GM18517 (cell line): ENCODE results near the gene GRHL1.

ENCODE experiments used
- ATAC-seq: cut with Tn5 transposase; IDR thresholded peaks from one replicate; pipeline ENCODE4 v1.9.1; 2021; ENCODE audit warnings: mild to moderate bottlenecking, moderate library complexity; ENCODE audit not compliant: unreplicated experiment

The GRHL1 gene

DNA sequence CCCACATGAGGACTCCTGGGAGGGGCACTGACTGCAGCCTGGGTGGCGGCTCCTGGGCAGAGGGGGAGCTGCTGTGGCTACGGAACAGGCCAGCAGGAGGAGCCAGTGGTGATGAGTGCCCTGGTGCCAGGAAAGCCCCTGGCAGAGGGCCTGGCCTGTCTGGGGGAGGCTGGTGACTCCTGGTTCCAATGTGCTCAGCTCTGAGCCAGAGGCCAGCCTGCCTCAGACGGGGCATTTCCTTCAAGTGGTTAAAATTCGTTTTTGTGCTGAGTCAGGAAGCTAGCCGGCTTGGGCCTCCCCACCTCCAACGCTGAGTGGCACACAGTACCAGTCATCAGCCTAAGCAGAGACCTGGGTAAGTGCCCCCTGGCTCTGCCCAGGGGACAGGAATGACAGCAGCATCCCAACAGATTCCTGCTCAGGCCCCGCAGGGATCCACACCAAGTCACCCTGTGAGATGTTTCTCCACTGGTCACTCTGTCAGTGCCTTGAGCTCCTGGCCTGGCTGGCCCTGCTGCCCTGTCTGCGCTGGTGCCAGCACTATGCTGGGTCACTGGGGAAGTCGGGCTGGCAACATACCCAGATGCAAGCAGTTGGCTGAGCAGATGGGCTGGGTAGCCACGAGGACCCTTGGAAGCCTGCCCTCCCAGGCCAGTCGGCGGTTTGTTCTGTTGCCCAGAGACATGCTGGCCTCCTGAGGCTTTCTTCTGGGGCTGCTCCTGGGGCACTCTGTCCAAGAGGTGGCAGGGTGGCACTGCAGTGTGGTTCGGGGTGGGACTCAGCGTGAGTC, 84.8 kb downstream of the GRHL1 start:
- ATAC-seq: no peak

DNA sequence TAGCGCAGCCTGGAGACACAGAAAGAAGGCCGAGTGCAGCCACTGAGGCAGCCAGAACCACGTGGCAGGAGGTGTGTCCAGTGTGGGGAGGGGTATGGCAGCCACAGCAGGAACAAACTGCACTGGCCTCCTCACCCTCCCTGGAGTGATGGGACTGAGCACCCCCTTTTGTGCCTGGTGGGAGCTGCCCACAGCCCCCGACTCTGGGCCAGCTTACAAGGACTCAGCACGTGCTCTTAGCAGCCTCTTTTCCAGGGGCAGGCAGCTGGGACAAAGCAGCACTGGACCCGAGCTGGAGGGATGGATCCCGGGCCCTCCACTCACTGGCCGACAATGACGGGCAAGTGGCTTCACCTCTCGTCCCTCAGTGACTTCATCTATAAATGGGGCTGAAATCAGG, 86.6 kb downstream of the GRHL1 start:
- no peak for ATAC-seq

DNA sequence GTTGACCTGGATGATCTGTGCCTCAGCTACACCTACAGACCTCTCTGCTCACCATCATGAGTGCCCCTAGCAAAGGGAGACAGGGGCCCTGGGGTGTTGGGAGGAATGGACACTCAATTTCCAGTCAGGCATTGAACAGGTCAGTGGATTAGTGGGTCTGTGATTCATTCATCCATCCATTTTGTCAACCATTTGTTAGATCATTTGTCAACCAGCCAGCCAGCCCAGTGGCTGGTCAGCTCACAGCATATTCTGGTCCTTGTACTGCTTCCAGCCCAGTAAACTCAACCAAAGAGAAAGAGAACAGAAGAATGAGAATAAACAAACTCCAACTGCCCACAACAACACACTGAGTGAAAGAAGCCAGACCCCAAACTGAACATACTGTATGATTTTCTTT, 87.2 kb downstream of the GRHL1 start:
- ATAC-seq: no peak

DNA sequence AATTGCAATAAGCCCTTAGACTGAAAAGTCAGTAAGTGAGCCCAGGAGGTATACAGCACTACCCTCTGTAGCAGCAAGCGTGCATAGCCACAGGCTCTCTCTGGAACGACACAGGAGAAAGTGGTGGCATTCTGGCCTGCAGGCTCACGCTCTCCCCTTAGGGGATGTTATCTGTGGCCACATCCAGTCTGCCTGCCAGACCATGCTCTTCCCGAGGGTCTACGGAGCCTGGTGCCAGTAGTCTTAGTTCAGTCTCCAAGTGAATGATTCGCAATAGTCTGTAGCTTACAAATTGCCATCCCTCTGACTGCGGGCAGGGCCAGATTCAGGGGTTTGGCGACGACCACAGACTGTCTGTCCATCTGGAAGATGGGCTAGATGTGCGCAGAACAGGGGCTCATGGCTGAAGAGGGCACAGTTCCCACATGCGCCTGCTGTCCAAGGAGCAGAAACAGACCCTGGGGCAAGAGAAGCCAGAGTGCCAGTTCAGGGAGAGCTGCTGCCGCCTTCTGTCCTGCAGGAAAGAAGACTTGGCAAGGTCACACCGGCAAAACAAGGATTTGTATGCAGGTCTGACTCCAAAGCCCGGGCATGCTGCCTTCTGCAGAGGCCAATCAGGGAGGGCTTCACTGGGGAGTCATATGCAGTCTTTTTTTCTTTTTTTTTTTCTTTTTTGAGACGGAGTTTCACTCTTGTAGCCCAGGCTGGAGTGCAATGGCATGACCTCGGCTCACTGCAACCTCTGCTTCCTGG, 88.3 kb downstream of the GRHL1 start:
- no peak for ATAC-seq

DNA sequence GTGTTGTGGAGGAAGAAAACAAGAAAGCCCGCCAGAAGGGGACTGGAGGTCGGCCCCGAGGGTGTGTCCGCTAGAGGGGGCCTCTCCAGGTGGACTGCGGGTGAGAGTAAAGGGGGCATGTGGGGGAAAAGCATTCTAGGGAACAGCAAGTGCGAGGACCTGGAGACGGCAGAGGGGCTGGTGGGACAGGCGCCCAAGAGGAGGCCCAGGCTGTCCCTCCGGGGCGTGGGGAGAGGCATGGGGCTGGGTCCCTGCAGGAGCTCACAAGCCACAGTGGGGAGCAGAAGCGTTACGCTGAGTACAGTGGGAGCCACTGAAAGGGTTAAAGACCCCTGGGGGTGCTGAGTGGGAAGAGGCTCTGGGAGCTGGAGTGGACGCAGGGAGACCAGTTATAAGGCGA, 90.2 kb downstream of the GRHL1 start:
- no peak for ATAC-seq

DNA sequence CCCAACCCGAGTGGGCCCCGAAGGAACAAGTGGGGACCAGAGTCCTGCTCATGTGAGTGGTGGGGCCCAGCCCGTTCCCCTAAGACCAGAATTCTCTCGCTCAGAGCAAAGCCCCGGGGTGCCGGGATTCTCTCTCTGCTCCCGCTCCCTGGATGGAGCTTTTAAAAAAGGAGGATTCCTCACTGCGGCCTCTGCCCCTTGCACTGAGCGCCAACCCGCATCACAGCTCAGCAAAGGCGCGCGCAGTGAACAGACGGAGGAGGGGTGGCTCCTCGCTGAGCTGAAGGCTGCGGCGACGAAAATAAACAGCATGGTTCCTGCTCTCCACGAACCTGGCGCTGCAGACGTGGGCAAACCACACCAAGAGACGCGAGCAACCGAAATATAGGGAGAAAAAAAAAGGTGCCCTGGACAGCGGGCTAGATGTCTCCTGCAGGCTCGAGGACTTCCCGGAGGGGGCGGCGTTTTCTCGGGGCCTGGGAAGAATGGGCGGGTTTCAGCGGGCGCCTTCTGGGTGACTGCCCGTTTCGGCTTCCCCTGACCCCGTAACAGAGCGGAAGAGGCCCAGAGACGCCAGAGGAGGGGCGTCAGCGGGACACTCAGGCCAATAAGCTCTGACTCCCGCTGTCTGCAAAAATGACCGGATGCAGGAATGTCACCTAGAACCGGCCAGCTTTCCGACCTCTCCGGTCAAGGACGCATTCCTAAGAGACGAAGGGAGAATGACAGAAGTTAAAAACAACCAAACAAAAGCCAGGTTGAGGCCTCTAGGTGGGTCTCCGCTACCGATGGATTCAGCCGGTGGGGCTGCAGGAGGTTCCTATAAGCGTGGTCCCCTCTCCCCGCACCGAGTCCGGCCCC, 91.0 kb downstream of the GRHL1 start:
- ATAC-seq: no peak

DNA sequence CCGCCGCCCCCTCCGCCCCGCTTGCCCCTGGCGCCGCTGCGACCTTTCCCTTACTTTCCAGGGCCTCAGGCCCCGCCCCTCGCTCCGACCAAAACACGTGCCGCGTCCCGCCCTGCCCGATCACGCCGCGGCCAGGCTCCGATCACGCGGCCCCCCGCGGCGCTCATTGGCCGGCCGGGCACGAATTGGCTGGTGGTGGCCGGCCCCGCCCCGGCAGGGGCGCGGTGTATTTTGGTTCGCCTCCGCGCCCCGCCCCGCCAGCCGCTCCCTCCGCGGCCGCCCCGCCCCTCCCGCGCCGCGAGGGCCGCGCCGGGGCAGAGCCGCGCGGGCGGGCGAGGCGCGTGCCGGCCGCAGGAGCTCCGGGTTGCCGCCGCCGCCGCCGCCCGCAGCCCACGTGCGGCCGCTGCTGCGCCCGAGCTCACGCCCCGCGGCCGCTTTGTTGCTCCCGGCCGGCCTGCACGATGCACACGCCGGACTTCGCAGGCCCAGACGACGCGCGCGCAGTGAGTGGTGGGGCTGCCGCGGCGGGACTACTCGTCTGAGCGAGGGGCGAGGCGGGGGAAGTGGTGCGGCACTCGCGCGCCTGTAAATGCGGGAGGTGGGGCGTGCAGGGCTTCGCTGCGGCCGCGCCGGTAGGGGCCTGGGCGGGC, 91.9 kb downstream of the GRHL1 start, which contains the start of gene KLF11:
KLF11 (plus strand) TSS at position 295 of the 650 bp plus-strand sequence; CDS start at position 462, 167 bp downstream.
- ATAC-seq: peak; percentile 46

DNA sequence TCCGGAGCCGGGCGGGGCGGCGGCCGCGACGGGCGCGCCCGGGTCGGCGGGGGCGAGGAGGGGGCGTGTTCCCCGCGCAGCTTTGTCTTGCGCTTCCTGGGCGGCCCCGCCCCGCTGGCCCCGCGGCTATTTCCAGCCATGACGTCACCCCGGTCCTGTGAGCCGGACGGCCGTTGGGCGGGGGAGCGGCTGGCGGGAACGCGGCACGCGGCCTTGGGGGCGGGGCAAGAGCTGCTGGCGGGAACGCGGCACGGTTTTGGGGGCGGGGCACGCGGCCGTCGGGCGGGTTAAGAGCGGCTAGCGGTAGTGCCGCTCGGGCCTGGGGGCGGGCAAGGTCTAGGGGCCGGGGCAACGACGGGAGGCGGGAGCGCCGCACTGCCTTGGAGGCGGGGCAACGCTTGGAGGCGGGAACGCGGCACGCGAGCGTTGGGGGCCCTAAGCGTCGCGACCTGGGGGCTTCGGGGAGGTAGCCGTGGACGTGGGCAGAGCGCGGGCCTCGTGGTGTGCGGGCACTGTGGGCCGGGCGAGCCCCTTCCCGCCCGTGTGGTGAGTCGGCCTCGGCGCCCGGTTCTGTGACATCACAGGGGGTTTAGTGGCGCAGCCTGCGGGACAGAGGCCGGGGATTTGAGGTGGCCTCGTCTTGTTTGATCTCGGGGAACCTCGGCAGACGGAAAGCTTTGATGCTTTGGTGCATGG, 92.6 kb downstream of the GRHL1 start:
- ATAC-seq: peak; percentile 43

DNA sequence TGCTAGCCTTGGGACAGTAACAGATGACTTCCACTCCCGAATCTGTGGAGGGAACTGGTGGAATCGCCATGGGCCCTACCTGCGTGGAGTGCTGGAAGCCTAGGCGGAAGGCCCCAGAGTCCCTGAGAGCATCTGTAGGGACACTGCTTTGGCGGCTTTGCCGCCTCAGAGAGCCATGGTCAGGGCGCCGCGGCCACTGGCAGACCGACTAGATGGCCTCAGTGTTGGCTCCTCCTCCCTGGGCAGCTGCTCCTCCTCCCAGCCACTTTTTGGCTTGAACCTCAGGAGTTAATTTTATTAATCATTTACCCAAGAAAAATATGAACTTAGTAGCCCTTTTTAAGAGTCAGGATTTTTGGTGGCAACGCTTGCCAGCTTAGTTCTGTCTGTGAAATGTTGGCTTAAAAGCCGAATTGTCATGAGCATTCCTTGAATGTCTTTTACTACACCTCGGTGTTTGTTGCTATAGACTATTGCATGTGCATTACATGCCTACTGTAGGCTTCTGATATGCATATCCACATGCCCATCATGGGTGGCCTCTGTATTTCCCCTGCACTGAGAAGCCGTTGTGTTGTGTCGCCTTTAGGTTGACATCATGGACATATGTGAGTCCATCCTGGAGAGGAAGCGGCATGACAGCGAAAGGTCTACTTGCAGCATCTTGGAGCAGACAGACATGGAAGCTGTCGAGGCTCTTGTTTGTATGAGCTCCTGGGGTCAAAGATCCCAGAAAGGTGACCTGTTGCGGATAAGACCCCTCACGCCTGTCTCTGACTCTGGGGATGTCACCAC, 94.3 kb downstream of the GRHL1 start:
- ATAC-seq: no peak

DNA sequence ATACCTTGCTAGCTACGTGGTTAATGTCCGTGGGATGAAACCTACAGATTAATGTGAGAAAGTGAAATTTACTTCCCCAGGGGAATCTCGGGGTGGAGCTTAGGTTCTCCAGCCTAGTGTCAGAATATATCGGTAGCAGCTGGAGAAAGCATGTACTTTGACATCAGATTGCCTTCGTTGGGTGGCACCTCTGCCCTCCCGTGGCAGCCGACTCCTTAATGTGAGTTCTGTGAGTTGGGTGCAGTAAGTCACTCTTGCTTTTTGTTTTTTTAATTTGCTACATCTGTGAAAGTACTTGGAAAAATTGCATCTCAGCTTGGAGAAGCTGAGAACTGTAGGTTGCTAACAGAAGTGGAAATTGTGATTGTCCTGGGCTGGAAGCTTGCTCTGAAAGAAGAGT, 95.4 kb downstream of the GRHL1 start:
- no peak for ATAC-seq

DNA sequence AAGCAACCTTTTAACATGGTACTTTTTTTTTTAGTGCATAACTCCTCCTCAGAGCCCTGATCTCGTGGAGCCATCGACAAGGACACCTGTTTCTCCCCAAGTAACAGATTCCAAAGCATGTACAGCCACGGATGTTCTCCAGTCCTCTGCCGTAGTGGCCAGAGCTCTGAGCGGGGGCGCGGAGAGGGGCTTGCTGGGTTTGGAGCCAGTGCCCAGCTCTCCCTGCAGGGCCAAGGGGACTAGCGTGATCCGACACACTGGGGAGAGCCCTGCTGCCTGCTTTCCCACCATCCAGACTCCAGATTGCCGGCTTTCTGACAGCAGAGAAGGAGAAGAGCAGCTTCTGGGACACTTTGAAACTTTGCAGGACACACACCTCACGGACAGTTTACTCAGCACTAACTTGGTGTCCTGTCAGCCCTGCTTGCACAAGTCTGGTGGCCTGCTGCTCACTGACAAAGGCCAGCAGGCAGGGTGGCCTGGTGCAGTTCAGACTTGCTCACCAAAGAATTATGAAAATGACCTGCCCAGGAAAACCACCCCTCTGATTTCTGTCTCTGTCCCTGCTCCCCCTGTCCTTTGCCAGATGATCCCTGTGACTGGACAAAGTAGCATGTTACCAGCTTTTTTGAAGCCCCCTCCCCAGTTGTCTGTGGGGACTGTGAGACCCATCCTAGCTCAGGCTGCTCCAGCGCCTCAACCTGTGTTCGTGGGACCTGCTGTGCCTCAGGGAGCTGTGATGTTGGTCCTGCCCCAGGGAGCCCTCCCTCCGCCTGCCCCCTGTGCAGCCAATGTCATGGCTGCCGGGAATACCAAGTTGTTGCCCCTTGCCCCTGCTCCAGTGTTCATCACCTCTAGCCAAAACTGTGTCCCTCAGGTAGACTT, 96.4 kb downstream of the GRHL1 start:
- ATAC-seq: no peak

DNA sequence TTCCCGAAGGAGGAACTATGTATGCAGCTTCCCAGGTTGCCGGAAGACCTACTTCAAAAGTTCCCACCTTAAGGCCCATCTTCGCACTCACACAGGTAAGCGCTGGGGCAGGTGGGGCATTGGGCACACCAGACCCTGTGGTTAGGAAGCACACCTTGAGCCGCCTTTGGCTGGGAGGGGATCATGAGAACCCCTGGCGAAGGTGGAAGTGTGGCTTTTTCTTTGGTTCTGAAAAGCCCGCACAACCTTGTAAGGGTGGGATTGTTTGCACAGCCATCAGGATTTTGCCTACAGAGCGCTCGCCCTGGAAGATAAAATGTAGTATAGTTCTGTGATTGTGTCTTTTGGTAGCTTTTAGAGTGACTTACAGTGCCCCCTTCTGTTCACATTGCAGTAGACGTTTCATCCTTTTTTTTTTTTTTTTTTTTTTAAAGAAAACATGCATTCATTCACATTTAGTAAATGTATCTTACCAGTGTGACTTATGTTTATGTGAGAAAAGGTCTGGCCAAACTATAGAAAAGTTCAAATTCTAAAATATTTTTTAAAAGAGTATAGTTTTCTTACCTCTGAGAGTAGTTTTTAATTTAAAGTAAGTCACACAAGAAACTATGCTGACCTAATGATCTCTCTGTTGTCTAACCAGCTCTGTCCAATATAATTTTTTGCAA, 97.1 kb downstream of the GRHL1 start:
- no peak for ATAC-seq
